Measurements from ENCODE around the gene PLEKHN1.

DNA sequence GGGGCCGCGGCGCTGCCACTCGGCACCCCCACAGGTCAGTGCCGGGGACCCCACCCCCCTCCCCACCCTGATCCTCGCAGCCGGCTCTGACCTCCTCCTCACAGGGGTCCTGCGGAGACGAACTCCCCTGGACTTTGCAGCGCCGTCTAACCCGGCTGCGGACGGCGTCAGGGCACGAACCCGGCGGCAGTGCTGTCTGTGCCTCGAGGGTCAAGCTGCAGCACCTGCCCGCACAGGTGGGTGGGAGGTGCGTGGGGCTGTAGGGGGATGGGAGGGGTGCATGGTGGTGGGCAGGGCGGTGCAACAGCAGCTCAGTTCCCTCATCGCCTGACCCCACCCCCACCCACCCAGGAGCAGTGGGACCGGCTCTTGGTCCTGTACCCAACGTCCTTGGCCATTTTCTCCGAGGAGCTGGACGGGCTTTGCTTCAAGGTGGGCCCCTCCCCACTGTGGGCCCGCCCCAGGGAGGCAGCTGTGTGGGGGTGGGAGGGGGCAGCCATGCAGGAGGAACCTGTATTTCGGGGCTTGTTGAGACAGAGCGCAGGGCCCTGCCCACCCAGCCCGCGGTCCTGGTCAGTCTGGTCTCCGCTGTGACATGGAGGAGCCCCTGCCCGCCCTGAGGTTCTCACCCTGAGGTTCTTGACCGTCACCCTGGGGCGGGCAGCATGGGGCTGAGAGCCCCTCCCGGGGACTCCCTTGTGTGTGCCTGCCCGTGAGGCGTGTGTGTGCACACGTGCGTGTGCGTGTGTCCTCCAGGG lies 4.9 kb downstream of the PLEKHN1 start:
- TF ChIP-seq, protein P1, sequence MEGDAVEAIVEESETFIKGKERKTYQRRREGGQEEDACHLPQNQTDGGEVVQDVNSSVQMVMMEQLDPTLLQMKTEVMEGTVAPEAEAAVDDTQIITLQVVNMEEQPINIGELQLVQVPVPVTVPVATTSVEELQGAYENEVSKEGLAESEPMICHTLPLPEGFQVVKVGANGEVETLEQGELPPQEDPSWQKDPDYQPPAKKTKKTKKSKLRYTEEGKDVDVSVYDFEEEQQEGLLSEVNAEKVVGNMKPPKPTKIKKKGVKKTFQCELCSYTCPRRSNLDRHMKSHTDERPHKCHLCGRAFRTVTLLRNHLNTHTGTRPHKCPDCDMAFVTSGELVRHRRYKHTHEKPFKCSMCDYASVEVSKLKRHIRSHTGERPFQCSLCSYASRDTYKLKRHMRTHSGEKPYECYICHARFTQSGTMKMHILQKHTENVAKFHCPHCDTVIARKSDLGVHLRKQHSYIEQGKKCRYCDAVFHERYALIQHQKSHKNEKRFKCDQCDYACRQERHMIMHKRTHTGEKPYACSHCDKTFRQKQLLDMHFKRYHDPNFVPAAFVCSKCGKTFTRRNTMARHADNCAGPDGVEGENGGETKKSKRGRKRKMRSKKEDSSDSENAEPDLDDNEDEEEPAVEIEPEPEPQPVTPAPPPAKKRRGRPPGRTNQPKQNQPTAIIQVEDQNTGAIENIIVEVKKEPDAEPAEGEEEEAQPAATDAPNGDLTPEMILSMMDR (conservative IDR thresholded peaks at IDR 0.05; ENCODE audit: low read depth, low read length), result no peak
- TF ChIP-seq EZH2 (IDR thresholded peaks at IDR 0.05; ENCODE audit: borderline replicate concordance, low read depth, low read length, poor library complexity, severe bottlenecking), result no peak

Data from A673 (cell line).